ENCODE data around the gene CCND1. TPM values are rescaled to one million over a fixed set of nuclear protein-coding genes. Genes with fewer than 3 reads are reported as not detected.

The CCND1 gene
- total RNA-seq, 1 donor from 2014 or later, result 17.2 TPM

GRCh38 chr11:69648679-69649575, 8.0 kb downstream of the CCND1 start:
- intact Hi-C loops (cut with micrococcal nuclease), result no loop called here
- Mint-ChIP-seq H3K27ac (no peak overlapping the region), H3K9me3 (no peaks in the 10 kb centered on the region), H3K4me3 (no peak overlapping the region), H3K36me3 (ENCODE audit: low read depth) (no peaks in the 10 kb centered on the region), H3K4me1 (no peaks in the 10 kb centered on the region), H3K27me3 (peaks cover 2% of the 10 kb centered on the region)
- DNase-seq, result no peak

- Mint-ChIP-seq H3K9me3 (no peaks in the 10 kb centered on the region), H3K27me3 (no peaks in the 10 kb centered on the region), H3K4me3 (no peak overlapping the region), H3K4me1 (no peaks in the 10 kb centered on the region), H3K27ac (no peak overlapping the region), H3K36me3 (ENCODE audit: low read depth) (no peaks in the 10 kb centered on the region)
- no peak for DNase-seq
- intact Hi-C loops (cut with micrococcal nuclease), result no loop called here
Observed at GRCh38 chr11:69649576-69649900, 8.6 kb downstream of the CCND1 start.

- no peak for DNase-seq
- no peak overlapping the region for H3K4me3 Mint-ChIP-seq
- H3K27me3 Mint-ChIP-seq, result no peaks in the 10 kb centered on the region
- no peak overlapping the region for H3K27ac Mint-ChIP-seq
- H3K4me1 Mint-ChIP-seq, result no peaks in the 10 kb centered on the region
- H3K36me3 Mint-ChIP-seq (ENCODE audit: low read depth), result no peaks in the 10 kb centered on the region
- no peaks in the 10 kb centered on the region for H3K9me3 Mint-ChIP-seq
- intact Hi-C loops (cut with micrococcal nuclease), result no loop called here
Observed at GRCh38 chr11:69650081-69650831, 9.3 kb downstream of the CCND1 start.

- Mint-ChIP-seq H3K4me3 (no peak overlapping the region), H3K36me3 (ENCODE audit: low read depth) (no peaks in the 10 kb centered on the region), H3K4me1 (no peaks in the 10 kb centered on the region), H3K27me3 (no peaks in the 10 kb centered on the region), H3K9me3 (no peaks in the 10 kb centered on the region), H3K27ac (no peak overlapping the region)
- intact Hi-C loops (cut with micrococcal nuclease), result no loop called here
- DNase-seq, result no peak
Observed at GRCh38 chr11:69650832-69651344, 9.9 kb downstream of the CCND1 start.

- Mint-ChIP-seq H3K4me3 (no peak overlapping the region), H3K9me3 (no peaks in the 10 kb centered on the region), H3K27me3 (no peaks in the 10 kb centered on the region), H3K27ac (no peak overlapping the region), H3K36me3 (ENCODE audit: low read depth) (no peaks in the 10 kb centered on the region), H3K4me1 (no peaks in the 10 kb centered on the region)
- intact Hi-C loops (cut with micrococcal nuclease), result no loop called here
- DNase-seq, result no peak
Observed at GRCh38 chr11:69651834-69652620, 11.1 kb downstream of the CCND1 start.

- intact Hi-C loops (cut with micrococcal nuclease), result no loop called here
- DNase-seq, result no peak
- H3K4me1 Mint-ChIP-seq, result no peaks in the 10 kb centered on the region
- no peak overlapping the region for H3K27ac Mint-ChIP-seq
- no peaks in the 10 kb centered on the region for H3K9me3 Mint-ChIP-seq
- no peak overlapping the region for H3K4me3 Mint-ChIP-seq
- no peaks in the 10 kb centered on the region for H3K36me3 Mint-ChIP-seq (ENCODE audit: low read depth)
- no peaks in the 10 kb centered on the region for H3K27me3 Mint-ChIP-seq
Observed at GRCh38 chr11:69652999-69653398, 12.0 kb downstream of the CCND1 start.

- Mint-ChIP-seq H3K27me3 (no peaks in the 10 kb centered on the region), H3K4me1 (no peaks in the 10 kb centered on the region)
- intact Hi-C loops (cut with micrococcal nuclease), result no loop called here
Observed at GRCh38 chr11:69653406-69653960, 12.5 kb downstream of the CCND1 start.

GRCh38 chr11:69654001-69654659, 13.2 kb downstream of the CCND1 start:
- intact Hi-C loops (cut with micrococcal nuclease), result no loop called here
- Mint-ChIP-seq H3K4me1 (no peaks in the 10 kb centered on the region), H3K27ac (no peak overlapping the region), H3K27me3 (no peaks in the 10 kb centered on the region), H3K4me3 (no peak overlapping the region), H3K9me3 (no peaks in the 10 kb centered on the region), H3K36me3 (ENCODE audit: low read depth) (no peaks in the 10 kb centered on the region)
- DNase-seq, result no peak

More at GRCh38 chr11:69653406-69653960, 12.5 kb downstream of the CCND1 start:
- no peaks in the 10 kb centered on the region for H3K36me3 Mint-ChIP-seq (ENCODE audit: low read depth)
- H3K9me3 Mint-ChIP-seq, result no peaks in the 10 kb centered on the region
- H3K27ac Mint-ChIP-seq, result no peak overlapping the region
- DNase-seq, result no peak
- no peak overlapping the region for H3K4me3 Mint-ChIP-seq

GRCh38 chr11:69654660-69655478, 13.9 kb downstream of the CCND1 start:
- Mint-ChIP-seq H3K9me3 (no peaks in the 10 kb centered on the region), H3K27ac (no peak overlapping the region), H3K36me3 (ENCODE audit: low read depth) (no peaks in the 10 kb centered on the region), H3K27me3 (no peaks in the 10 kb centered on the region), H3K4me3 (no peak overlapping the region), H3K4me1 (no peaks in the 10 kb centered on the region)
- DNase-seq, result no peak
- intact Hi-C loops (cut with micrococcal nuclease), result no loop called here

- Mint-ChIP-seq H3K36me3 (ENCODE audit: low read depth) (no peaks in the 10 kb centered on the region), H3K27me3 (no peaks in the 10 kb centered on the region), H3K4me3 (no peak overlapping the region), H3K27ac (no peak overlapping the region), H3K9me3 (no peaks in the 10 kb centered on the region), H3K4me1 (no peaks in the 10 kb centered on the region)
- intact Hi-C loops (cut with micrococcal nuclease), result no loop called here
- no peak for DNase-seq
Observed at GRCh38 chr11:69655479-69656428, 14.8 kb downstream of the CCND1 start.

GRCh38 chr11:69656536-69657455, 15.8 kb downstream of the CCND1 start:
- no peak overlapping the region for H3K4me3 Mint-ChIP-seq
- H3K9me3 Mint-ChIP-seq, result no peaks in the 10 kb centered on the region
- no peak for DNase-seq
- H3K36me3 Mint-ChIP-seq (ENCODE audit: low read depth), result no peaks in the 10 kb centered on the region
- H3K27me3 Mint-ChIP-seq, result no peaks in the 10 kb centered on the region
- no peak overlapping the region for H3K27ac Mint-ChIP-seq
- H3K4me1 Mint-ChIP-seq, result no peaks in the 10 kb centered on the region
- intact Hi-C loops (cut with micrococcal nuclease), result no loop called here
